ENCODE results near the gene TBRG4.

The TBRG4 gene

GRCh38 chr7:45050198-45050597, 61.3 kb downstream of the TBRG4 start:
- no peak for DNase-seq (ENCODE audit: low read depth in 2 of 2)
- no peak overlapping the region for H3K4me3 ChIP-seq (replicated peaks in 1 of 2; ENCODE audit: low read depth in 2 of 2, low read length in 2 of 2)
- TF ChIP-seq CTCF (IDR thresholded peaks at IDR 0.05; ENCODE audit: low read depth, low read length): no peak
